OCI-LY7 (cell line): ENCODE data around the gene NPNT. TPM values are rescaled to one million over a fixed set of nuclear protein-coding genes. Genes with fewer than 3 reads are reported as not detected.

ENCODE experiments used
- BruUV-seq: library from RNA; stranded (reverse); fragments of 400-500 nt; replicated peaks from 2 replicates; lab custom pipeline; 2021; lab: Mats Ljungman, UMichigan
- CTCF ChIA-PET: fragments of 300-600 bp; sonication (Branson Sonifier 250); formaldehyde crosslinking; loops from one replicate; lab custom pipeline; 2022; ENCODE audit warnings: antibody characterized with exemption; ENCODE audit not compliant: unreplicated experiment; lab: Charles Lee
- POLR2A ChIA-PET: fragments of 300-600 bp; sonication (Branson Sonifier 250); formaldehyde crosslinking; loops from one replicate; lab custom pipeline; 2022; ENCODE audit warnings: antibody characterized with exemption; lab: Charles Lee
- DNase-seq: peaks from one replicate; pipeline ENCODE4 v3.0.0-alpha.2; 2015; ENCODE audit warnings: low spot score
- H2AFZ ChIP-seq: fragments of 200-600 bp; sonication (generic), shearing (Covaris generic); 2 replicates; pipeline ENCODE4 v1.6.1; 2014; ENCODE audit warnings: mild to moderate bottlenecking, antibody characterized with exemption, low read length, moderate library complexity
- H3K27ac ChIP-seq: fragments of 200-600 bp; sonication (generic); 2 replicates; pipeline ENCODE4 v1.5.1; 2014; ENCODE audit warnings: mixed run types, low read depth, mild to moderate bottlenecking, moderate library complexity, low read length, inconsistent platforms; ENCODE audit not compliant: poor library complexity, severe bottlenecking
- H3K36me3 ChIP-seq: fragments of 200-600 bp; sonication (generic); 2 replicates; pipeline ENCODE4 v1.6.1; 2014; ENCODE audit warnings: mild to moderate bottlenecking, antibody characterized with exemption, low read length, moderate library complexity, mixed read lengths; ENCODE audit not compliant: insufficient read depth
- H3K4me1 ChIP-seq: fragments of 200-600 bp; sonication (generic); 2 replicates; pipeline ENCODE4 v1.5.1; 2014; ENCODE audit warnings: mild to moderate bottlenecking, low read length; ENCODE audit not compliant: insufficient read depth, poor library complexity, severe bottlenecking
- H3K4me2 ChIP-seq: fragments of 200-600 bp; sonication (generic); 2 replicates; pipeline ENCODE4 v1.6.1; 2014; ENCODE audit warnings: mild to moderate bottlenecking, low read length
- H3K4me3 ChIP-seq: fragments of 200-600 bp; sonication (generic); 2 replicates; pipeline ENCODE4 v1.5.1; 2014; ENCODE audit warnings: mild to moderate bottlenecking, low read depth, low read length; ENCODE audit not compliant: poor library complexity, severe bottlenecking
- H3K79me2 ChIP-seq: fragments of 200-600 bp; sonication (generic); 2 replicates; pipeline ENCODE4 v1.6.1; 2016; ENCODE audit warnings: low read depth, mild to moderate bottlenecking, low read length, moderate library complexity, mixed read lengths; ENCODE audit not compliant: insufficient read depth
- H3K9me2 ChIP-seq: fragments of 200-600 bp; sonication (generic); 2 replicates; pipeline ENCODE4 v1.6.1; 2016; ENCODE audit warnings: mild to moderate bottlenecking, low read length, mixed read lengths; ENCODE audit not compliant: insufficient read depth
- H3K9me3 ChIP-seq: fragments of 200-600 bp; sonication (generic); 2 replicates; pipeline ENCODE4 v1.6.1; 2014; ENCODE audit warnings: mild to moderate bottlenecking, mixed run types, low read length, mixed read lengths
- H4K20me1 ChIP-seq: fragments of 200-600 bp; sonication (generic); 2 replicates; pipeline ENCODE4 v1.6.1; 2014; ENCODE audit warnings: mild to moderate bottlenecking, antibody characterized with exemption, low read length, moderate library complexity, mixed read lengths; ENCODE audit not compliant: insufficient read depth
- EZH2phosphoT487 ChIP-seq: fragments of 200-600 bp; sonication (generic); IDR thresholded peaks from 2 replicates; pipeline ENCODE4 v1.6.1; 2018; ENCODE audit warnings: low read depth, borderline replicate concordance, mild to moderate bottlenecking, mixed run types, antibody characterized with exemption, low read length, moderate library complexity, mixed read lengths
- intact Hi-C: fragments of 100-400 bp; cut with micrococcal nuclease; formaldehyde crosslinking; loops from one replicate; pipeline ENCODE4 v1.10.0; 2022; ENCODE audit not compliant: unreplicated experiment
- total RNA-seq, 2 experiments: library from RNA; depleted of rRNA in 1 of 2; stranded (reverse); fragments of >200 nt in 1 of 2; shearing (Covaris generic) in 1 of 2; gene quantifications; 2 replicates each; pipeline ENCODE4 v1.2.3, GENCODE V29; 2014 to 2022
- TF ChIP-seq, protein P1 (sequence below): fragments of 200-600 bp; sonication (generic); conservative IDR thresholded peaks from 2 replicates; pipeline ENCODE4 v1.5.1; 2014; ENCODE audit warnings: mild to moderate bottlenecking, antibody characterized with exemption, low read length, moderate library complexity, mixed read lengths

NPNT gene
- total RNA-seq, 2 experiments from 2014 or later: not detected

DNA sequence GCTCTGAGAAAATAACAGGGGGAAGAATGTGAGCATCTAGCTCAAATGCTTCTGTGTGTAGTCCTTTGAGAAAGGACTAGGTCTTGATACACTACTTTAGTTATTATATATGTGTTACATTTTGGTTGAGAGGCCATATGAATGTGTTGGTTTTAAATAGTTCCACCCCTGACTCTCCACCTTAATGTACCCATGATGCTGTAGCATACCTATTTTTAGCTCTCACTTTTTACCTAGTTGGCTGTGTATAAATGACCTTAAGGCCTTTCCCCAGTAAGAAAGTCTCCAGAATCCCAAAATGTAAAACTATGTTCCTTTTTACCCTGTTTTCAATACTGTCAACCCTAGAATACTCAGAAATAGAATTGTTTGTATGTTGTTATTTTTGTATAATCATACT lies 20.0 kb upstream of the NPNT start:
- no peak overlapping the region for H3K4me3 ChIP-seq
- no peak overlapping the region for H3K27ac ChIP-seq
- no peak overlapping the region for H3K4me2 ChIP-seq
- H2AFZ ChIP-seq: no peak overlapping the region
- ChIA-PET POLR2A (no interaction called here), CTCF (no interaction called here)
- H3K4me1 ChIP-seq: no peaks in the 10 kb centered on the region
- BruUV-seq: no TSS peak
- DNase-seq: no peak
- H4K20me1 ChIP-seq: no peaks in the 10 kb centered on the region
- no peaks in the 10 kb centered on the region for H3K36me3 ChIP-seq
- no peaks in the 10 kb centered on the region for H3K79me2 ChIP-seq
- TF ChIP-seq, protein P1, sequence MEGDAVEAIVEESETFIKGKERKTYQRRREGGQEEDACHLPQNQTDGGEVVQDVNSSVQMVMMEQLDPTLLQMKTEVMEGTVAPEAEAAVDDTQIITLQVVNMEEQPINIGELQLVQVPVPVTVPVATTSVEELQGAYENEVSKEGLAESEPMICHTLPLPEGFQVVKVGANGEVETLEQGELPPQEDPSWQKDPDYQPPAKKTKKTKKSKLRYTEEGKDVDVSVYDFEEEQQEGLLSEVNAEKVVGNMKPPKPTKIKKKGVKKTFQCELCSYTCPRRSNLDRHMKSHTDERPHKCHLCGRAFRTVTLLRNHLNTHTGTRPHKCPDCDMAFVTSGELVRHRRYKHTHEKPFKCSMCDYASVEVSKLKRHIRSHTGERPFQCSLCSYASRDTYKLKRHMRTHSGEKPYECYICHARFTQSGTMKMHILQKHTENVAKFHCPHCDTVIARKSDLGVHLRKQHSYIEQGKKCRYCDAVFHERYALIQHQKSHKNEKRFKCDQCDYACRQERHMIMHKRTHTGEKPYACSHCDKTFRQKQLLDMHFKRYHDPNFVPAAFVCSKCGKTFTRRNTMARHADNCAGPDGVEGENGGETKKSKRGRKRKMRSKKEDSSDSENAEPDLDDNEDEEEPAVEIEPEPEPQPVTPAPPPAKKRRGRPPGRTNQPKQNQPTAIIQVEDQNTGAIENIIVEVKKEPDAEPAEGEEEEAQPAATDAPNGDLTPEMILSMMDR: no peak
- no peak for TF ChIP-seq EZH2phosphoT487
- intact Hi-C loops: no loop called here
- H3K9me2 ChIP-seq: no peaks in the 10 kb centered on the region
- H3K9me3 ChIP-seq: no peaks in the 10 kb centered on the region

DNA sequence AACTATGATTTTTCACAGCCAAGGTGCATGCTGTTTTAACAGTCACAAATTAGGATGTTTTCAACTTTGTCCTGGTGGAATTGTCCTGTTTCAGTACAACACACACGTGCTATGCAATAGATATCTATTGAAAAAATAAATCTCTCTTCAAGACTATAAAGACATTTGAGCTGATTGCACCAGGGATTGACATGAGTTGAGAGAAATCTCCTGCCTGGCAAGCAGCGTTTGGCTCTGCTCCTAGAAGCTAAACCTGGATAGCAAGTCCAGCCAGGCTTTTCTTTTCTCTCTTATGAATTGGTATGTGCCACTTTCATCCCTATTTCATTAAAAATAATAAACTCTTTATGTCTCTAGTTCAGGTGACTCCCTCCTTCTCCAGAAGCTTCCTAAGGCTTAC lies 16.6 kb upstream of the NPNT start:
- H3K4me1 ChIP-seq: no peaks in the 10 kb centered on the region
- H3K27ac ChIP-seq: no peak overlapping the region
- CTCF ChIA-PET: no interaction called here
- no peaks in the 10 kb centered on the region for H3K9me3 ChIP-seq
- DNase-seq: no peak
- H3K36me3 ChIP-seq: no peaks in the 10 kb centered on the region
- H4K20me1 ChIP-seq: no peaks in the 10 kb centered on the region
- H3K4me2 ChIP-seq: no peak overlapping the region
- H3K79me2 ChIP-seq: no peaks in the 10 kb centered on the region
- no TSS peak for BruUV-seq
- no peak overlapping the region for H3K4me3 ChIP-seq
- intact Hi-C loops: no loop called here
- no peak overlapping the region for H2AFZ ChIP-seq
- TF ChIP-seq, protein P1: no peak
- no peak for TF ChIP-seq EZH2phosphoT487
- no peaks in the 10 kb centered on the region for H3K9me2 ChIP-seq
- POLR2A ChIA-PET: no interaction called here

DNA sequence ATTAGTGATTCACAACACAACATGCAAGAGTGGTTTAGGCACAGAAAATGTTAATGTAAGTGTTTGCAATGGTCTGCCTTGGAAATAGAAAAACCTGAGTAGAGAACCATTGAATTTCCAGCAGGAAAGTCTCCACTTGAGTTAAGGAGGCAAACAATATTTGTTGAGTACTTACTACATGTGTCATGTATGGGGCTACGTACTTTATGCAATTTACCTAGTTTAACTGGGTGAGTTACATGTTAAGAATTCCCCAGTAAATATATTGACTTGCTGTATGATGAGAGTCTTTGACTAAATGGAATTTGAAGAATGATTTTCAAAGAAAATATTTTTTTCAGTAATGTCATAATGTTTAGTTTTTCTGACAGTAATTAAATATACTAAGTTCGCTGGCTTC lies 7.8 kb upstream of the NPNT start:
- no peaks in the 10 kb centered on the region for H4K20me1 ChIP-seq
- no peak overlapping the region for H3K4me2 ChIP-seq
- H3K9me2 ChIP-seq: no peaks in the 10 kb centered on the region
- DNase-seq: no peak
- no TSS peak for BruUV-seq
- no peaks in the 10 kb centered on the region for H3K4me1 ChIP-seq
- H2AFZ ChIP-seq: no peak overlapping the region
- intact Hi-C loops: no loop called here
- TF ChIP-seq, protein P1: no peak
- TF ChIP-seq EZH2phosphoT487: no peak
- POLR2A ChIA-PET: interaction anchor here (0.6 to 0.7 kb wide), 2 partner anchors 164 to 256 kb away, joined by 3 to 10 read pairs; no protein-coding TSS in a partner anchor
- no peaks in the 10 kb centered on the region for H3K9me3 ChIP-seq
- H3K27ac ChIP-seq: no peak overlapping the region
- CTCF ChIA-PET: no interaction called here
- H3K4me3 ChIP-seq: no peak overlapping the region
- no peaks in the 10 kb centered on the region for H3K79me2 ChIP-seq
- no peaks in the 10 kb centered on the region for H3K36me3 ChIP-seq
